Thyroid gland (tissue), 4 donors: ENCODE measurements around the gene RFX1.

Experiments used
- POLR2A ChIP-seq, 2 donors: fragments of 450-650 bp; IDR thresholded peaks; one replicate each; pipeline ENCODE4 v1.6.1; 2017; ENCODE audit warnings: antibody characterized with exemption in 2 of 2, mild to moderate bottlenecking in 2 of 2, moderate library complexity in 1 of 2
- TF ChIP-seq, protein P1 (sequence below), 6 experiments: fragments of 200-600 bp in 3 of 6; fragments of 450-650 bp in 3 of 6; sonication (generic) in 3 of 6; IDR thresholded peaks; one replicate each; pipeline ENCODE4 v1.5.1; 2016 to 2019; ENCODE audit warnings: antibody characterized with exemption in 6 of 6, mild to moderate bottlenecking in 2 of 6, inconsistent platforms in 1 of 6, moderate library complexity in 1 of 6

DNA sequence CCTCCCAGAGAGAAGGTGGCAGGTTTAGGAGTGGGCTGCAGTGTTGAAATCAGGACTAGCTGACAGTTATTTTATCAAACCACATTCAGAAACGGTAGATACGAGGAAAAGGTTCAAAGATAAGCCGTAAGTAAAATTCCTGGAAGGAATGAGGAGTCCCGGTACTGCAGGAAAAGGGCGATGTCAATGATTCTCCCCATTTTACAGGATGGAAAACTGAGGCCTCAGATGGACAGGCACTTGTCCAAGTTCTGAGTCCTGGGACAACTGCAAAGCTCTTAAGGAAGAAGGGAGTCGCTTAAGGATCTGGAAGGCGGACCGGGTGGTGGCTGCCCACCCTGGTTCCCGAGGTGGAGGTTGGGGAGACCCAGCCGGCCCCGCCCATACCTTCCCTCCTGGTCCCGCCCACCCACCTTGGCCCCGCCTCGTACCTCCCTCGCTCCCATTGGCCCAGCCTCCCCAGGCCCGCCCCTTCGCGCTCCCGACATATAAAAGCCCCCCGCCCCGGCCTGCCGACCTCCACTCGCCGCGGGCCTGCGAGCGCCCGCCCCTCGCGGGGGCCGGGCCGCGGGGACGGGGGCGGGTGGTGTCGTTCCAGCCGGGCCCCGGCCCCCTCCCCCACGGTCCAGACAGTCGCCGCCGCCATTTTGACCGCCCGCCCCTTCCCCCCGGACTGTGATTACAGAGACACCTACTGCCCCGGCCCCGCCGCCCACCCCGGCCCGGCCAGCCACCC, 603 bp downstream of the RFX1 start:
- peak in 1 of 2 donors; percentile 49 for TF ChIP-seq POLR2A (IDR thresholded peaks at IDR 0.05)
- TF ChIP-seq, protein P1, sequence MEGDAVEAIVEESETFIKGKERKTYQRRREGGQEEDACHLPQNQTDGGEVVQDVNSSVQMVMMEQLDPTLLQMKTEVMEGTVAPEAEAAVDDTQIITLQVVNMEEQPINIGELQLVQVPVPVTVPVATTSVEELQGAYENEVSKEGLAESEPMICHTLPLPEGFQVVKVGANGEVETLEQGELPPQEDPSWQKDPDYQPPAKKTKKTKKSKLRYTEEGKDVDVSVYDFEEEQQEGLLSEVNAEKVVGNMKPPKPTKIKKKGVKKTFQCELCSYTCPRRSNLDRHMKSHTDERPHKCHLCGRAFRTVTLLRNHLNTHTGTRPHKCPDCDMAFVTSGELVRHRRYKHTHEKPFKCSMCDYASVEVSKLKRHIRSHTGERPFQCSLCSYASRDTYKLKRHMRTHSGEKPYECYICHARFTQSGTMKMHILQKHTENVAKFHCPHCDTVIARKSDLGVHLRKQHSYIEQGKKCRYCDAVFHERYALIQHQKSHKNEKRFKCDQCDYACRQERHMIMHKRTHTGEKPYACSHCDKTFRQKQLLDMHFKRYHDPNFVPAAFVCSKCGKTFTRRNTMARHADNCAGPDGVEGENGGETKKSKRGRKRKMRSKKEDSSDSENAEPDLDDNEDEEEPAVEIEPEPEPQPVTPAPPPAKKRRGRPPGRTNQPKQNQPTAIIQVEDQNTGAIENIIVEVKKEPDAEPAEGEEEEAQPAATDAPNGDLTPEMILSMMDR (IDR thresholded peaks at IDR 0.05), result no peak
